Fibroblast of mammary gland (primary cell): ENCODE data around the gene GPR25.

Experiments used
- DNase-seq: peaks from one replicate; pipeline ENCODE4 v3.0.0-alpha.2; 2010; ENCODE audit warnings: low read depth
- H3K4me3 ChIP-seq: 2 replicates; pipeline ENCODE4 v1.5.1; 2011; ENCODE audit warnings: low read depth, mild to moderate bottlenecking, low read length, moderate library complexity; ENCODE audit not compliant: control insufficient read depth
- TF ChIP-seq, protein P1 (sequence below): conservative IDR thresholded peaks from 2 replicates; pipeline ENCODE4 v1.5.1; 2011; ENCODE audit warnings: low read depth, low read length, inconsistent platforms; ENCODE audit not compliant: control insufficient read depth, insufficient read depth

Gene GPR25

DNA sequence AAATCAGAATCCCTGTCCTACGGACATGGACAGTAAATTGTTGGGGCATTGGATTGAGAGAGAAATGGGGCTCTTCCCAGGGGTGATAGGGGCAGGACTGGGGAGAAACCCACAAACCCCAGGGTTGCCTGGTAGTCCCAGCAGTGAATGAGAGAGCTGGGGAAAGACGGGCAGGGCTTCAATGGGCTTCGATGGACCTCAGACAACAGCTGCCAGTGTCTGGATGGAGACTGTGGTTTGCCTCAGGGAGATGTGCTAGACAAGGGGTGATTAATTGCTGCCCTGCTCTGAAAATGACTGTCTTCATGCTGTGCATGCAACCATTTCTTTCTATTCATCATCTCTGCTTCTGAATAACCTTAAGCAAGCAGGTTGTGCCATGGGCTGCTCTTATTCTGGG is 7.4 kb downstream of the GPR25 start:
- no peak for DNase-seq
- TF ChIP-seq, protein P1, sequence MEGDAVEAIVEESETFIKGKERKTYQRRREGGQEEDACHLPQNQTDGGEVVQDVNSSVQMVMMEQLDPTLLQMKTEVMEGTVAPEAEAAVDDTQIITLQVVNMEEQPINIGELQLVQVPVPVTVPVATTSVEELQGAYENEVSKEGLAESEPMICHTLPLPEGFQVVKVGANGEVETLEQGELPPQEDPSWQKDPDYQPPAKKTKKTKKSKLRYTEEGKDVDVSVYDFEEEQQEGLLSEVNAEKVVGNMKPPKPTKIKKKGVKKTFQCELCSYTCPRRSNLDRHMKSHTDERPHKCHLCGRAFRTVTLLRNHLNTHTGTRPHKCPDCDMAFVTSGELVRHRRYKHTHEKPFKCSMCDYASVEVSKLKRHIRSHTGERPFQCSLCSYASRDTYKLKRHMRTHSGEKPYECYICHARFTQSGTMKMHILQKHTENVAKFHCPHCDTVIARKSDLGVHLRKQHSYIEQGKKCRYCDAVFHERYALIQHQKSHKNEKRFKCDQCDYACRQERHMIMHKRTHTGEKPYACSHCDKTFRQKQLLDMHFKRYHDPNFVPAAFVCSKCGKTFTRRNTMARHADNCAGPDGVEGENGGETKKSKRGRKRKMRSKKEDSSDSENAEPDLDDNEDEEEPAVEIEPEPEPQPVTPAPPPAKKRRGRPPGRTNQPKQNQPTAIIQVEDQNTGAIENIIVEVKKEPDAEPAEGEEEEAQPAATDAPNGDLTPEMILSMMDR, result no peak

DNA sequence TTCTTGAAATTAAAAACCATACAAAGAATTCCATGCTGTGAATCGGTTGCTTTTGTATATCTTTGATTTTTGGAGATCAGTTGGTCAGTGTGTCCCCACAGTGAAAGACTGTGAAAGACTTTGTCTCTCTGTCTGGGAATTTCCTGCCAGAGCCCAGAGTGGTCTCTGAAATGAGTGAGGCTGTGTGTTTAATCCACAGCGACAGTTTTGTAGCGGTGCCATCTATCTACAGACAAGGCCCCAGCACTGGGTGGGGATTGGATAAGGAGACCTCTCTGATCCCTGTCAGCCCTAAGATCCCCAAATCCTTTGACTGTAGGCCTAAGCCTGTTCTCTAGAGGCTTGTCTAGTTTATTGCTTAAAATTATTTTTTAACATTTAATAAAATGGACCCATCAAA is 10.3 kb downstream of the GPR25 start:
- H3K4me3 ChIP-seq, result no peak overlapping the region
- no peak for DNase-seq
- TF ChIP-seq, protein P1, result no peak

More for the DNA sequence above, 7.4 kb downstream of the GPR25 start:
- H3K4me3 ChIP-seq, result no peak overlapping the region

DNA sequence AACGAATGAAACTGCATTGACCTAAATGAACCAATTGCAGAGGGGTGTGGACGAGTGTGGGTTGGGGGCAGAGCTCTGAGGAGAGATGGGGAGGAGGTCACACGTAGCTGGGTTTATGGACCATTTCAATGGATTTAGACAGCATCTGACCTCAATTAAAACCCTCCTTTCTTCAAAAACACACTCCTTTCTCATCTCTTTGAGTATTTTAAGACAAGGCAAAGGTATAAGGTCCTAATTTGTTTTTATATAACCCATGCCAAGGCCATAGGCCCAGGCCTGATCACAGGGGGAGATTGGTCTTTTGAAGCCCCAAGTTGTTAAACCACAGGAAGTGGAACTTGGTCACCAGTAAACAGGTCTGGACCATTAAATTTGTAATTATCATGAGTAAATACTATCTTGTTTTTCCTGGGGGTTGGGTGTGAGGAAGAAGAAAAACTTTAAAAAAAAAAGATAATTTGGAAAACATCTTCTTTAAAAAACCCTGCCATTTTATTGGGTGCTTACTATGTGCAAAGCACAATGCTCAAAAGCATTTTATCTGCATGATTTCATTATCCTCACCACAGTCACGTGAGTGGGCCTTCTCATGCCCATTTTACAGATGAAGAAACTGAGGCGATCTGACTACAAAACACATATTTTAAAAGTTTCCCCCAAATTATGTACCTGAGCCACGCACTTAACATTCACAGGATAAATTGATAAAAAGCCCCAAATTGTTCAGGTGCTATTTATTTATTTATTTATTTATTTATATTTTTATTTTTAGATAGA is 13.0 kb downstream of the GPR25 start:
- H3K4me3 ChIP-seq, result no peak overlapping the region
- TF ChIP-seq, protein P1, result no peak
- no peak for DNase-seq

DNA sequence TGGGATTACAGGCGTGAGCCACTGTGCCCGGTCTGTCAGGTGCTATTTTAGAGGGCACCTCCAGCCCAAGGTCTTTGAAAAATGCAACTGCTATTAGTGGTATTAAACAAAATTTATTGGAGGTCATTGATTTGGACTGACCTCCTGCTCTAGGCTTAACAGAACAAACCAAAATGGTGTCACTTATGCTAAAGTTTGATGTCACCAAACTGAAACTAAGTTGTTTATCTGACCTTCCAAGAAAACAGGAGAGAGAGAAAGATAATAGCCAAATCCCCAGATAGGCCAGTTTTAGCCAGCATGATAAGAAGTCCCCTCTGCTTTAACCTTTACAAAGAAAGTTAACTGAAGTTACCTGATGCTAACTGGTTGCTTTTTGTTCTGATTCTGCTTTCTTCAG is 13.8 kb downstream of the GPR25 start:
- no peak for DNase-seq
- TF ChIP-seq, protein P1, result no peak
- no peak overlapping the region for H3K4me3 ChIP-seq

DNA sequence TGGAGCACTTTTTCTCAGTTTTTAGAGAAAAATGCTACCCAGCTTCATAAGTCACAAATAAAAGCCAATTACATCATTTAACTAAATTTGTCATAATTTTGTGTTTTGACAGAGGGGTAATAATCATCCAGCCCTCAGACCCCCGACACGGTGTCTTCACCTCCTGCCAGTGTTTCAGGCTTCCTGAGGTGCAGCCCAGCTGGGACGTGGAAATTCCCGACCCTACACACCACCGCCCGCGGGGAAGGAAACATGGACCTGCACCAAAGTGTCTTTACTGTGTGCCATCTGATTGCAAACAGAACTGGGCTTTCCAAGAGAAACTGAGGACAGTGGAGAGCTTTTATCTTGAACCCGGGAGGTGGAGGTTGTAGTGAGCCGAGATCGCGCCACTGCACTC is 14.3 kb downstream of the GPR25 start:
- H3K4me3 ChIP-seq, result no peak overlapping the region
- TF ChIP-seq, protein P1, result no peak
- no peak for DNase-seq

DNA sequence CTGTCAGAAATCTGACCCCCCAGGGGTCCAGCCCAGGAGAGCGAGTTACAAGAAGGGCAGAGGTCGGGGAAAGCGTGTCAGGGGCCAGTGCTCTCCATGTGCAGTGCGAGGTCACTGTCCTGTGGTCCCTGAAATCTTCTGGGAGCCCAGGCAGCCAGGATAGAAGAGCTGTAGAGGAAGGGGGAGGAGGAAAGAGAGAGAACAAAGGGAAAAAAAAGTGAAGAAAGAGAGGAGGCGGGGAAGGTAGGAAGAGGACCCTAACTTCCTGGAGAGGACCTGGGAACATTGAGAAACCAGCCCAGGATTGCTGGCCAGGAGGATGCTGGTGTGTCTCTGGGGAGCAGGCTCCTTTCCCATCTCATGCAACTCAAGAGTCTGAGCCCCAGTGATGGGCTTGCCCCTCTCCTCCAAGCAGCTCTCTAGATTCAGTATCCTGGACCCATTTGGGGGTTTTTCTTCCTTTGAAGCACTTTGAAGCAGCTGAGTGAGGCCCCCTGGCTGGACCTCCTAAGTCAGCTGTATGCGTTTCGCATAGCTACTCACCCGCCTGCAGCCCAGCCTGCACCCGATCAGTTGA is 15.1 kb downstream of the GPR25 start:
- no peak overlapping the region for H3K4me3 ChIP-seq
- TF ChIP-seq, protein P1, result no peak
- DNase-seq, result no peak
